IMR-90 (cell line): Measurements from ENCODE around the gene KLHL3. TPM values are rescaled to one million over a fixed set of nuclear protein-coding genes. Genes with fewer than 3 reads are reported as not detected.

Experiments used
- ATAC-seq: fragments of 200-7000 bp; cut with Tn5 transposase; 2 replicates; pipeline ENCODE4 v1.9.1; 2020; ENCODE audit warnings: low read depth, mild to moderate bottlenecking, moderate library complexity
- BruUV-seq: library from RNA; stranded (reverse); fragments of 400-500 nt; replicated peaks from 2 replicates; lab custom pipeline; 2021; lab: Mats Ljungman, UMichigan
- CTCF ChIA-PET: fragments of 300-600 bp; formaldehyde crosslinking; extraction: SDS; loops from one replicate; lab custom pipeline; 2021; ENCODE audit warnings: antibody characterized with exemption; lab: Yijun Ruan, JAX
- POLR2A ChIA-PET: fragments of 300-600 bp; sonication (Branson Sonifier 250); formaldehyde crosslinking; loops from one replicate; lab custom pipeline; 2022; ENCODE audit warnings: antibody characterized with exemption; ENCODE audit not compliant: unreplicated experiment; lab: Charles Lee
- DNase-seq: peaks from one replicate; pipeline ENCODE4 v3.0.0; 2013
- H2AFZ ChIP-seq: replicated peaks from 2 replicates; pipeline ENCODE3; 2013; ENCODE audit warnings: low read length, mild to moderate bottlenecking; ENCODE audit not compliant: poor library complexity
- H2AK5ac ChIP-seq: 2 replicates; pipeline ENCODE4 v1.6.1; 2013; ENCODE audit warnings: low read depth, low read length, inconsistent platforms
- H2AK9ac ChIP-seq: replicated peaks from 2 replicates; pipeline ENCODE3; 2013; ENCODE audit warnings: mild to moderate bottlenecking, low read depth, low read length, moderate library complexity; ENCODE audit not compliant: poor library complexity
- H2BK120ac ChIP-seq: 2 replicates; pipeline ENCODE4 v1.6.1; 2013; ENCODE audit warnings: low read depth, low read length, inconsistent platforms
- H2BK15ac ChIP-seq: 3 replicates; pipeline ENCODE4 v1.6.1; 2013; ENCODE audit warnings: low read depth, low read length, inconsistent platforms
- H2BK20ac ChIP-seq: 2 replicates; pipeline ENCODE4 v1.6.1; 2013; ENCODE audit warnings: low read depth, mild to moderate bottlenecking, inconsistent platforms, low read length, moderate library complexity
- H2BK5ac ChIP-seq: 2 replicates; pipeline ENCODE4 v1.6.1; 2013; ENCODE audit warnings: mild to moderate bottlenecking, low read depth, low read length, inconsistent platforms; ENCODE audit not compliant: poor library complexity, severe bottlenecking
- H3K14ac ChIP-seq: replicated peaks from 2 replicates; pipeline ENCODE4 v1.6.1; 2013; ENCODE audit warnings: low read depth, low read length, inconsistent platforms
- H3K18ac ChIP-seq: 2 replicates; pipeline ENCODE4 v1.6.1; 2013; ENCODE audit warnings: low read depth, low read length, control low read depth
- H3K23ac ChIP-seq: 2 replicates; pipeline ENCODE4 v1.6.1; 2013; ENCODE audit warnings: low read depth, low read length, inconsistent platforms
- H3K27ac ChIP-seq: 2 replicates; pipeline ENCODE4 v1.5.1; 2013; ENCODE audit warnings: mild to moderate bottlenecking, control low read depth, low read length; ENCODE audit not compliant: insufficient read depth
- H3K27me3 ChIP-seq: 2 replicates; pipeline ENCODE4 v1.6.1; 2013; ENCODE audit warnings: low read length; ENCODE audit not compliant: control insufficient read depth, insufficient read depth
- H3K36me3 ChIP-seq: 2 replicates; pipeline ENCODE4 v1.6.1; 2013; ENCODE audit warnings: low read length, mixed read lengths; ENCODE audit not compliant: control insufficient read depth, insufficient read depth
- H3K4ac ChIP-seq: 2 replicates; pipeline ENCODE4 v1.6.1; 2013; ENCODE audit warnings: low read depth, low read length, inconsistent platforms
- H3K4me1 ChIP-seq: 2 replicates; pipeline ENCODE4 v1.6.1; 2013; ENCODE audit warnings: low read length, mixed read lengths; ENCODE audit not compliant: control insufficient read depth, insufficient read depth
- H3K4me2 ChIP-seq: 2 replicates; pipeline ENCODE4 v1.6.1; 2013; ENCODE audit warnings: low read depth, mild to moderate bottlenecking, control low read depth, low read length, moderate library complexity
- H3K4me3 ChIP-seq: 2 replicates; pipeline ENCODE4 v1.5.1; 2013; ENCODE audit warnings: low read depth, mild to moderate bottlenecking, control low read depth, low read length, moderate library complexity; ENCODE audit not compliant: insufficient read depth
- H3K56ac ChIP-seq: 2 replicates; pipeline ENCODE4 v1.6.1; 2013; ENCODE audit warnings: low read length, inconsistent platforms; ENCODE audit not compliant: insufficient read depth; ENCODE audit errors: extremely low read depth
- H3K79me1 ChIP-seq, 2 experiments: 2 replicates each; pipeline ENCODE4 v1.6.1; 2013; ENCODE audit warnings: low read length in 2 of 2, inconsistent platforms in 1 of 2, low read depth in 1 of 2
- H3K9ac ChIP-seq: 2 replicates; pipeline ENCODE4 v1.6.1; 2013; ENCODE audit warnings: low read depth, low read length, control low read depth
- H3K9me1 ChIP-seq: 2 replicates; pipeline ENCODE4 v1.6.1; 2013; ENCODE audit warnings: low read length, inconsistent platforms; ENCODE audit not compliant: insufficient read depth
- H3K9me3 ChIP-seq: 2 replicates; pipeline ENCODE4 v1.6.1; 2013; ENCODE audit warnings: low read length; ENCODE audit not compliant: control insufficient read depth, insufficient read depth
- H4K20me1 ChIP-seq: 2 replicates; pipeline ENCODE4 v1.6.1; 2013; ENCODE audit warnings: low read length, inconsistent platforms; ENCODE audit not compliant: insufficient read depth
- H4K5ac ChIP-seq: 2 replicates; pipeline ENCODE4 v1.6.1; 2013; ENCODE audit warnings: mild to moderate bottlenecking, low read depth, low read length, control low read depth
- H4K8ac ChIP-seq, 2 experiments: 2 replicates each; pipeline ENCODE4 v1.6.1; 2013; ENCODE audit warnings: low read depth in 2 of 2, low read length in 2 of 2, control low read depth in 1 of 2, inconsistent platforms in 1 of 2
- H4K91ac ChIP-seq: 2 replicates; pipeline ENCODE4 v1.6.1; 2013; ENCODE audit warnings: low read depth, low read length, inconsistent platforms; ENCODE audit not compliant: insufficient read depth
- BHLHE40 ChIP-seq: fragments of 150-350 bp; IDR thresholded peaks from 2 replicates; pipeline ENCODE4 v1.6.1; 2016; ENCODE audit warnings: mild to moderate bottlenecking, low read depth, low read length
- CEBPB ChIP-seq: IDR thresholded peaks from 2 replicates; pipeline ENCODE4 v1.6.1; 2012; ENCODE audit warnings: low read depth, low read length, improper control_type of control experiment
- CHD1 ChIP-seq: IDR thresholded peaks from 2 replicates; pipeline ENCODE4 v1.6.1; 2012; ENCODE audit warnings: low read depth, low read length, improper control_type of control experiment
- FOS ChIP-seq: fragments of 150-350 bp; IDR thresholded peaks from 2 replicates; pipeline ENCODE4 v1.6.1; 2016; ENCODE audit warnings: low read depth, low read length
- MAFK ChIP-seq: IDR thresholded peaks from 2 replicates; pipeline ENCODE4 v1.6.1; 2012; ENCODE audit warnings: low read depth, low read length, improper control_type of control experiment
- MAZ ChIP-seq: IDR thresholded peaks from 2 replicates; pipeline ENCODE4 v1.6.1; 2012; ENCODE audit warnings: low read depth, mild to moderate bottlenecking, low read length, improper control_type of control experiment, moderate library complexity, borderline replicate concordance
- MXI1 ChIP-seq: IDR thresholded peaks from 2 replicates; pipeline ENCODE4 v1.6.1; 2012; ENCODE audit warnings: low read depth, mild to moderate bottlenecking, low read length, moderate library complexity, borderline replicate concordance
- NFE2L2 ChIP-seq: fragments of 150-350 bp; IDR thresholded peaks from 2 replicates; pipeline ENCODE4 v1.6.1; 2016; ENCODE audit warnings: low read depth, mild to moderate bottlenecking, low read length
- POLR2A ChIP-seq: IDR thresholded peaks from 2 replicates; pipeline ENCODE4 v1.6.1; 2012; ENCODE audit warnings: mild to moderate bottlenecking, low read depth, low read length
- RAD21 ChIP-seq: IDR thresholded peaks from 2 replicates; pipeline ENCODE4 v1.6.1; 2012; ENCODE audit warnings: low read length, improper control_type of control experiment
- RCOR1 ChIP-seq: IDR thresholded peaks from 2 replicates; pipeline ENCODE4 v1.6.1; 2012; ENCODE audit warnings: mild to moderate bottlenecking, low read length, improper control_type of control experiment; ENCODE audit not compliant: insufficient replicate concordance
- RFX5 ChIP-seq: IDR thresholded peaks from 2 replicates; pipeline ENCODE4 v1.8.0; 2012; ENCODE audit warnings: low read depth, mild to moderate bottlenecking, low read length, moderate library complexity
- SMC3 ChIP-seq: fragments of 150-350 bp; IDR thresholded peaks from 2 replicates; pipeline ENCODE4 v1.6.1; 2016; ENCODE audit warnings: low read depth, mild to moderate bottlenecking, antibody characterized with exemption, low read length, moderate library complexity
- USF2 ChIP-seq: fragments of 150-350 bp; IDR thresholded peaks from 2 replicates; pipeline ENCODE4 v1.6.1; 2017; ENCODE audit warnings: mild to moderate bottlenecking, antibody characterized with exemption, low read length, low read depth
- WGBS, 2 experiments: methylation state at CpG; one replicate each; pipeline versions ENCODE4 v1.1.5 to v1.1.7; 2013; ENCODE audit warnings: missing lambda C conversion rate in 2 of 2; ENCODE audit not compliant: insufficient read length in 1 of 2; ENCODE audit errors: extremely low coverage in 2 of 2; 5-methylcytosine and 5-hydroxymethylcytosine counted together
- dilution Hi-C: fragments of 300-500 bp; cut with HindIII; formaldehyde crosslinking; loops from one replicate; pipeline ENCODE4 v1.14.3; 2018; ENCODE audit warnings: low sequenced_read_pairs; ENCODE audit not compliant: unreplicated experiment
- in situ Hi-C: fragments of 300-500 bp; cut with MboI; formaldehyde crosslinking; loops from 3 replicates; pipeline ENCODE4 v1.14.3; 2019; ENCODE audit warnings: low sequenced_read_pairs, inconsistent platforms, mixed read lengths
- intact Hi-C: fragments of 100-400 bp; cut with micrococcal nuclease; formaldehyde crosslinking; loops from 2 replicates; pipeline ENCODE4 v1.10.0; 2022
- polyA plus RNA-seq, 3 experiments: library from polyadenylated mRNA; depleted of rRNA; stranded (reverse); fragments of >200 nt; gene quantifications; 2 replicates each; pipeline ENCODE4 v1.2.3, GENCODE V29; 2012; ENCODE audit warnings: low replicate concordance in 1 of 3
- total RNA-seq: library from RNA; depleted of rRNA; stranded (reverse); fragments of >200 nt; gene quantifications from 2 replicates; pipeline ENCODE4 v1.2.3, GENCODE V29; 2012
- TF ChIP-seq, protein P1 (sequence below): fragments of 150-350 bp; IDR thresholded peaks from 2 replicates; pipeline ENCODE4 v1.6.1; 2016; ENCODE audit warnings: low read depth, mild to moderate bottlenecking, low read length, moderate library complexity, borderline replicate concordance
- TF ChIP-seq, protein P2 (sequence below): conservative IDR thresholded peaks from 2 replicates; pipeline ENCODE4 v1.5.1; 2012; ENCODE audit warnings: mild to moderate bottlenecking, low read depth, low read length, improper control_type of control experiment

Gene KLHL3
- total and polyA plus RNA-seq, 2 of the 4 experiments (the other 2 are of a cell fraction), result 2.3 to 4.1 TPM

- Histone ChIP-seq H4K8ac (no peak overlapping the region), H4K20me1 (no peaks in the 10 kb centered on the region), H3K27ac (no peak overlapping the region), H3K79me1 (no peaks in the 10 kb centered on the region), H3K9ac (no peak overlapping the region), H2AK9ac (no peak overlapping the region), H2AK5ac (no peak overlapping the region), H4K5ac (no peak overlapping the region), H3K4ac (no peak overlapping the region), H3K4me1 (no peaks in the 10 kb centered on the region), H3K14ac (no peak overlapping the region), H3K56ac (no peak overlapping the region), H2BK15ac (no peak overlapping the region), H2BK5ac (no peak overlapping the region), H3K4me2 (no peak overlapping the region), H3K4me3 (no peak overlapping the region), H3K36me3 (no peaks in the 10 kb centered on the region), H3K18ac (no peak overlapping the region), H3K23ac (no peak overlapping the region), H4K91ac (no peak overlapping the region), H3K9me1 (no peaks in the 10 kb centered on the region), H2AFZ (no peak overlapping the region), H3K27me3 (no peaks in the 10 kb centered on the region), H3K9me3 (no peaks in the 10 kb centered on the region), H2BK120ac (no peak overlapping the region), H2BK20ac (no peak overlapping the region)
- CTCF ChIA-PET, result no interaction called here
- BruUV-seq, result no TSS peak
- DNase-seq, result no peak
- TF ChIP-seq POLR2A, result no peak
- TF ChIP-seq MXI1, result no peak
- TF ChIP-seq RCOR1, result no peak
- TF ChIP-seq RFX5, result no peak
- TF ChIP-seq, protein P1, sequence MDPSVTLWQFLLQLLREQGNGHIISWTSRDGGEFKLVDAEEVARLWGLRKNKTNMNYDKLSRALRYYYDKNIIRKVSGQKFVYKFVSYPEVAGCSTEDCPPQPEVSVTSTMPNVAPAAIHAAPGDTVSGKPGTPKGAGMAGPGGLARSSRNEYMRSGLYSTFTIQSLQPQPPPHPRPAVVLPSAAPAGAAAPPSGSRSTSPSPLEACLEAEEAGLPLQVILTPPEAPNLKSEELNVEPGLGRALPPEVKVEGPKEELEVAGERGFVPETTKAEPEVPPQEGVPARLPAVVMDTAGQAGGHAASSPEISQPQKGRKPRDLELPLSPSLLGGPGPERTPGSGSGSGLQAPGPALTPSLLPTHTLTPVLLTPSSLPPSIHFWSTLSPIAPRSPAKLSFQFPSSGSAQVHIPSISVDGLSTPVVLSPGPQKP, result no peak
- TF ChIP-seq, protein P2, sequence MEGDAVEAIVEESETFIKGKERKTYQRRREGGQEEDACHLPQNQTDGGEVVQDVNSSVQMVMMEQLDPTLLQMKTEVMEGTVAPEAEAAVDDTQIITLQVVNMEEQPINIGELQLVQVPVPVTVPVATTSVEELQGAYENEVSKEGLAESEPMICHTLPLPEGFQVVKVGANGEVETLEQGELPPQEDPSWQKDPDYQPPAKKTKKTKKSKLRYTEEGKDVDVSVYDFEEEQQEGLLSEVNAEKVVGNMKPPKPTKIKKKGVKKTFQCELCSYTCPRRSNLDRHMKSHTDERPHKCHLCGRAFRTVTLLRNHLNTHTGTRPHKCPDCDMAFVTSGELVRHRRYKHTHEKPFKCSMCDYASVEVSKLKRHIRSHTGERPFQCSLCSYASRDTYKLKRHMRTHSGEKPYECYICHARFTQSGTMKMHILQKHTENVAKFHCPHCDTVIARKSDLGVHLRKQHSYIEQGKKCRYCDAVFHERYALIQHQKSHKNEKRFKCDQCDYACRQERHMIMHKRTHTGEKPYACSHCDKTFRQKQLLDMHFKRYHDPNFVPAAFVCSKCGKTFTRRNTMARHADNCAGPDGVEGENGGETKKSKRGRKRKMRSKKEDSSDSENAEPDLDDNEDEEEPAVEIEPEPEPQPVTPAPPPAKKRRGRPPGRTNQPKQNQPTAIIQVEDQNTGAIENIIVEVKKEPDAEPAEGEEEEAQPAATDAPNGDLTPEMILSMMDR, result no peak
- TF ChIP-seq CHD1, result no peak
- TF ChIP-seq RAD21, result no peak
- no peak for TF ChIP-seq SMC3
- no peak for TF ChIP-seq CEBPB
- no peak for TF ChIP-seq NFE2L2
- TF ChIP-seq MAZ, result no peak
- no peak for TF ChIP-seq MAFK
- no peak for TF ChIP-seq FOS
- no peak for TF ChIP-seq BHLHE40
- no peak for TF ChIP-seq USF2
- ATAC-seq, result no peak
- intact Hi-C loops (no loop called here), dilution Hi-C loops (no loop called here), in situ Hi-C loops (no loop called here)
- WGBS, 2 experiments, result no CpG with 5 or more reads among the region's 3 CpGs
- POLR2A ChIA-PET, result no interaction called here
Measured at GRCh38 chr5:137672881-137673280, 63.0 kb downstream of the KLHL3 start.
